ENCODE results near the gene UBXN11. TPM values are rescaled to one million over a fixed set of nuclear protein-coding genes. Genes with fewer than 3 reads are reported as not detected.
A peak's percentile ranks its signal among the peaks of the same experiment; 100 is the strongest.

UBXN11 gene
- total RNA-seq, 1 experiment from 2014 or later, result 12.5 TPM

DNA sequence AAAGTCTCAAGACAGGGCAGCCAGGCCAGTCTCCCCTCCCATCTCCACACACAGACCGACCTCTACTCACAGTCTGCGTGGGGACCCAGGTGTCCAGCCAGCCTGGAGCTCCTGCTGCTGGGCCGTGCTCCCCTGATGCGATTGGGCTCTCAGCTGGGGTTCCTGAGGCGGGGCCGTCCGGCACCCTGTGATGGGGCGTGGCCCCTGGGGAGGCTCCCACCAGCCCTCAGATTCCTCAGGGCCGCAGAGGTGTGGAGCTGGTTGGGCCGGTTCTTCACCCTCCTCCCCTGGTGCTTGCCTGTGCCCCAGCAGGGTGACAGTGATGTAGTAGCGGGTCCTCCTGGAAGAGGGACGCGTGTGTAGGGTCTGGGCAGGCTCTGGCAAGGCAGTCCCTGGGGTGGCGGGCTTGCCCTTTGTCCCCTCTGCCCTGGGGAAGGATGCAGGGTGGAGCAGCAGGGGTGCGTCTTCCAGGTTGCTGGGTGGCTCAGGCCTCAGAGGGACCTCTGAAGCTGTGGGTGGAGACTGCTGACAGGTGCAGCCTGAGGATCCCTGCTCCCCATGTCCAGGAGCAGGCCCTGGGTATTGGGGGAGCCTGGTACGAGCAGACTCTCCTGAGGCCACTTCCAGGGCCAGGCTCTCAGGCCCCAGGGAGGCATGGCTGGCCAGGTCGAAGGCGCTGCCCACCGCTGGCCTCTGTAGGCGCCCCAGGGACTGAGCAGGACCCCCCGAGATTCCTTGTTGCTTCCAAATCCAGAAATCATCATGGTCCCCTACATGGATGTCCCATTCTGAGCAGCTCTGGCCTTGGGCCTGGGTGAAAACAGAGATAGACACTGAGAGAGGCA lies 47.8 kb upstream of the UBXN11 start, which contains the start of gene CRYBG2:
CRYBG2 (minus strand) TSS at position 155 of the 845 bp plus-strand sequence. CDS start 7,473 bp downstream, outside the sequence.
- Mint-ChIP-seq H3K4me3 (ENCODE audit: unreplicated experiment) (peak within 1 kb of the TSS; percentile 79), H3K9me3 (ENCODE audit: unreplicated experiment) (no peaks in the 10 kb centered on the region), H3K4me1 (ENCODE audit: low read depth, unreplicated experiment) (peaks cover 39% of the 10 kb centered on the region), H3K27ac (ENCODE audit: unreplicated experiment) (peak within 1 kb of the TSS; percentile 100), H3K27me3 (ENCODE audit: insufficient read depth, unreplicated experiment) (no peaks in the 10 kb centered on the region), H3K36me3 (ENCODE audit: insufficient read depth, unreplicated experiment) (peaks cover 36% of the 10 kb centered on the region)
- TF ChIP-seq, protein P1, sequence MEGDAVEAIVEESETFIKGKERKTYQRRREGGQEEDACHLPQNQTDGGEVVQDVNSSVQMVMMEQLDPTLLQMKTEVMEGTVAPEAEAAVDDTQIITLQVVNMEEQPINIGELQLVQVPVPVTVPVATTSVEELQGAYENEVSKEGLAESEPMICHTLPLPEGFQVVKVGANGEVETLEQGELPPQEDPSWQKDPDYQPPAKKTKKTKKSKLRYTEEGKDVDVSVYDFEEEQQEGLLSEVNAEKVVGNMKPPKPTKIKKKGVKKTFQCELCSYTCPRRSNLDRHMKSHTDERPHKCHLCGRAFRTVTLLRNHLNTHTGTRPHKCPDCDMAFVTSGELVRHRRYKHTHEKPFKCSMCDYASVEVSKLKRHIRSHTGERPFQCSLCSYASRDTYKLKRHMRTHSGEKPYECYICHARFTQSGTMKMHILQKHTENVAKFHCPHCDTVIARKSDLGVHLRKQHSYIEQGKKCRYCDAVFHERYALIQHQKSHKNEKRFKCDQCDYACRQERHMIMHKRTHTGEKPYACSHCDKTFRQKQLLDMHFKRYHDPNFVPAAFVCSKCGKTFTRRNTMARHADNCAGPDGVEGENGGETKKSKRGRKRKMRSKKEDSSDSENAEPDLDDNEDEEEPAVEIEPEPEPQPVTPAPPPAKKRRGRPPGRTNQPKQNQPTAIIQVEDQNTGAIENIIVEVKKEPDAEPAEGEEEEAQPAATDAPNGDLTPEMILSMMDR (IDR thresholded peaks at IDR 0.05; ENCODE audit: insufficient read depth in 1 of 2, low read depth in 1 of 2, low read length in 1 of 2, severe bottlenecking in 1 of 2, unreplicated experiment in 1 of 2), result no peak
- H3K4me1 ChIP-seq, result peaks cover 79% of the 10 kb centered on the region
- intact Hi-C loops (cut with micrococcal nuclease; ENCODE audit: unreplicated experiment), result loop anchor here (5.0 kb wide), 2 partner anchors 78 to 118 kb away; partner anchors contain the start of genes DHDDS and HMGN2
- no peaks in the 10 kb centered on the region for H3K9me3 ChIP-seq
- ChIA-PET CTCF (interaction anchor here (1.0 to 2.2 kb wide), 3 partner anchors 63 to 120 kb away, joined by 5 to 8 read pairs (median 6); partner anchors contain the start of genes CEP85 and SH3BGRL3), POLR2A (interaction anchor here (0.7 to 1.0 kb wide), 3 partner anchors 65 to 185 kb away, joined by 3 to 4 read pairs (median 4); partner anchors contain the start of genes DHDDS and ZNF593)
- H3K4me3 ChIP-seq (ENCODE audit: low read depth, low read length), result peak within 1 kb of the TSS; percentile 54
- no TSS peak for BruUV-seq (replicated peaks)
- DNase-seq, result peak; percentile 94 to 96
- no peaks in the 10 kb centered on the region for H3K27me3 ChIP-seq (replicated peaks; ENCODE audit: control insufficient read depth, insufficient read depth, low read length)
- H3K36me3 ChIP-seq (ENCODE audit: control insufficient read depth, insufficient read depth, low read length), result no peaks in the 10 kb centered on the region

DNA sequence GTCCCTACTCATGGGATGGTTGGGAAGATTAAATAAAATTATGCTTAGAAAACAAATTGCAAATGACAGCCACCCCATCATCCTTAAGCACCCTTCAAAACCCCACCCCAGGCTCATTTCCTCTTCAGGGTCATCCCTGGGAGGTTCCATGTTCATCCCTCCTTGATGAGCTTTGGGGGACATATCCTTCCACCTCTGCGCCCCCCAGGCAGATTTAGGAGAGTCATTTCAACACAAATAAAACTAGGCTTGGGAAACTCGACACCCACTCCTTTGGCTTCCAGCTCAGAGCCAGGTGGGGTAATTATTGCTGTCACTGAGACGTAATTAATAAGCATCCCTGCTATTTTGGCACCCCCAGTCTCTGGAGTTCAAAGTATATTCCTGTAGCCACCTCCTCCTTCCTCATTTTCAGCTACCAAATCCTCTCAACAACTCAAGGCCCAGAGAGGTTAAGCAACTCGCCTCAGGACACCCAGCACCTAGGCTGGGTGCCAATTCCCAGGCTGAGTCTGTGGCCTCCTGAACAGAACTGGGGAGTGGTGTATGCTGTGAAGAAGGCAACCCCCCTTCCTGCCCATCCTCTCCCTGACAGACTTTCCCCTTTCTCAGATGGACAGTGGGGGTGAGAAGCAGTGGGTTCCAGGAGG lies 46.9 kb upstream of the UBXN11 start:
- peak overlapping the region; percentile 100 for H3K27ac Mint-ChIP-seq (ENCODE audit: unreplicated experiment)
- TF ChIP-seq, protein P1 (IDR thresholded peaks at IDR 0.05; ENCODE audit: insufficient read depth in 1 of 2, low read depth in 1 of 2, low read length in 1 of 2, severe bottlenecking in 1 of 2, unreplicated experiment in 1 of 2), result no peak
- H3K9me3 ChIP-seq, result no peaks in the 10 kb centered on the region
- peak overlapping the region; percentile 54 for H3K4me3 ChIP-seq (ENCODE audit: low read depth, low read length)
- TSS peak; percentile 62 for BruUV-seq (replicated peaks)
- no peaks in the 10 kb centered on the region for H3K27me3 ChIP-seq (replicated peaks; ENCODE audit: control insufficient read depth, insufficient read depth, low read length)
- POLR2A ChIA-PET, result interaction anchor here (1.0 kb wide), 2 partner anchors 66 to 184 kb away, joined by 4 read pairs; partner anchors contain the start of gene ZNF593
- peaks cover 30% of the 10 kb centered on the region for H3K4me1 Mint-ChIP-seq (ENCODE audit: low read depth, unreplicated experiment)
- intact Hi-C loops (cut with micrococcal nuclease; ENCODE audit: unreplicated experiment), result loop anchor here (5.0 kb wide), 2 partner anchors 79 to 119 kb away; partner anchors contain the start of genes DHDDS and HMGN2
- no peaks in the 10 kb centered on the region for H3K36me3 ChIP-seq (ENCODE audit: control insufficient read depth, insufficient read depth, low read length)
- H3K4me3 Mint-ChIP-seq (ENCODE audit: unreplicated experiment), result peak overlapping the region; percentile 79
- CTCF ChIA-PET, result interaction anchor here (1.6 to 2.2 kb wide), 2 partner anchors 64 to 119 kb away, joined by 6 to 8 read pairs; partner anchors contain the start of gene CEP85
- H3K4me1 ChIP-seq, result peaks cover 79% of the 10 kb centered on the region
- DNase-seq, result no peak
- peaks cover 39% of the 10 kb centered on the region for H3K36me3 Mint-ChIP-seq (ENCODE audit: insufficient read depth, unreplicated experiment)
- H3K27me3 Mint-ChIP-seq (ENCODE audit: insufficient read depth, unreplicated experiment), result no peaks in the 10 kb centered on the region
- H3K9me3 Mint-ChIP-seq (ENCODE audit: unreplicated experiment), result no peaks in the 10 kb centered on the region

DNA sequence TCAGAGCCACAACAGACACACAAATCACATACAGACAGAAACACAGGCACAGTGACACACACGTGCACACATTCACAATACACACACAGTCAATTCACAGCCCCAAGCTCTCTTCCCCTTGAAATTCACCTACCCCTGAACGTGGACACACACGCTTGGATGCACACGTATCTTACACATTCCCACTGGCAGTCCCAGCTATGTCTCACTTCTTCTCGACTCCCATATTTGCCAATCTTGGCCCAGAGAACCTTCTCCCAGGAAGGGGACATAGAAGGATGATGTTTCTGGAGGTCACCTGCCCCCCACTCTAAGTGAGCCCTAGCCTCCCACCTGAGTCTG lies 45.9 kb upstream of the UBXN11 start:
- peak overlapping the region; percentile 54 for H3K4me3 ChIP-seq (ENCODE audit: low read depth, low read length)
- H3K9me3 ChIP-seq, result no peaks in the 10 kb centered on the region
- no peaks in the 10 kb centered on the region for H3K36me3 ChIP-seq (ENCODE audit: control insufficient read depth, insufficient read depth, low read length)
- H3K9me3 Mint-ChIP-seq (ENCODE audit: unreplicated experiment), result no peaks in the 10 kb centered on the region
- POLR2A ChIA-PET, result no interaction called here
- peaks cover 50% of the 10 kb centered on the region for H3K36me3 Mint-ChIP-seq (ENCODE audit: insufficient read depth, unreplicated experiment)
- BruUV-seq (replicated peaks), result TSS peak; percentile 72
- no peaks in the 10 kb centered on the region for H3K27me3 ChIP-seq (replicated peaks; ENCODE audit: control insufficient read depth, insufficient read depth, low read length)
- H3K4me1 ChIP-seq, result peaks cover 70% of the 10 kb centered on the region
- no peaks in the 10 kb centered on the region for H3K27me3 Mint-ChIP-seq (ENCODE audit: insufficient read depth, unreplicated experiment)
- H3K4me3 Mint-ChIP-seq (ENCODE audit: unreplicated experiment), result peak overlapping the region; percentile 79
- TF ChIP-seq, protein P1 (IDR thresholded peaks at IDR 0.05; ENCODE audit: insufficient read depth in 1 of 2, low read depth in 1 of 2, low read length in 1 of 2, severe bottlenecking in 1 of 2, unreplicated experiment in 1 of 2), result no peak
- no peak for DNase-seq
- H3K27ac Mint-ChIP-seq (ENCODE audit: unreplicated experiment), result peak overlapping the region; percentile 100
- CTCF ChIA-PET, result interaction anchor here (0.7 kb wide), 1 partner anchor 12 kb away, joined by 3 read pairs; no protein-coding TSS in a partner anchor
- peaks cover 29% of the 10 kb centered on the region for H3K4me1 Mint-ChIP-seq (ENCODE audit: low read depth, unreplicated experiment)
- intact Hi-C loops (cut with micrococcal nuclease; ENCODE audit: unreplicated experiment), result loop anchor here (5.0 kb wide), 2 partner anchors 80 to 120 kb away; partner anchors contain the start of genes DHDDS and HMGN2
